WI38 (cell line): Measurements from ENCODE around the gene RBKS.

Experiments
- H3K4me3 ChIP-seq: 2 replicates; pipeline ENCODE4 v1.5.1; 2011; ENCODE audit warnings: low read depth, mild to moderate bottlenecking, control low read depth, low read length
- TF ChIP-seq, protein P1 (sequence below): IDR thresholded peaks from 2 replicates; pipeline ENCODE4 v1.5.1; 2012; ENCODE audit warnings: low read depth, mild to moderate bottlenecking, control low read depth, low read length

The RBKS gene

DNA sequence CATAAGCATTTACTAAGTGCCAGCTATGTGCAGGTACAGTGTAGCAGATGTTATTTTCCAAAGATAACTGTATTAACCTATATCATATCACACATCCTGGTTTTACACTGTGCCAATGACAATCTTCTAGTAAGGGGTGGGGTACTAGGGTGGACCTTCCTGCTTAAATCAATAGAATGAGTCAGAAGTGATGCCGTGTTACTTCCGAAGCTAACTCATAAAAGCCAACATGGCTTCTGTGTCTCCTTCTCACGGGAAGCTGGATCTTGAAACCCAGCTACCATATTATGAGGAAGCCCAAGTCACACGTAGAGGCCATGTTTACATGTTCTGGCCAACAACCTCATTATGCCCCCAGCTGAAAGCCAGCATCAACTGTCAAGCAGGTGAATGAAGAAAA is 59.5 kb downstream of the RBKS start:
- TF ChIP-seq, protein P1, sequence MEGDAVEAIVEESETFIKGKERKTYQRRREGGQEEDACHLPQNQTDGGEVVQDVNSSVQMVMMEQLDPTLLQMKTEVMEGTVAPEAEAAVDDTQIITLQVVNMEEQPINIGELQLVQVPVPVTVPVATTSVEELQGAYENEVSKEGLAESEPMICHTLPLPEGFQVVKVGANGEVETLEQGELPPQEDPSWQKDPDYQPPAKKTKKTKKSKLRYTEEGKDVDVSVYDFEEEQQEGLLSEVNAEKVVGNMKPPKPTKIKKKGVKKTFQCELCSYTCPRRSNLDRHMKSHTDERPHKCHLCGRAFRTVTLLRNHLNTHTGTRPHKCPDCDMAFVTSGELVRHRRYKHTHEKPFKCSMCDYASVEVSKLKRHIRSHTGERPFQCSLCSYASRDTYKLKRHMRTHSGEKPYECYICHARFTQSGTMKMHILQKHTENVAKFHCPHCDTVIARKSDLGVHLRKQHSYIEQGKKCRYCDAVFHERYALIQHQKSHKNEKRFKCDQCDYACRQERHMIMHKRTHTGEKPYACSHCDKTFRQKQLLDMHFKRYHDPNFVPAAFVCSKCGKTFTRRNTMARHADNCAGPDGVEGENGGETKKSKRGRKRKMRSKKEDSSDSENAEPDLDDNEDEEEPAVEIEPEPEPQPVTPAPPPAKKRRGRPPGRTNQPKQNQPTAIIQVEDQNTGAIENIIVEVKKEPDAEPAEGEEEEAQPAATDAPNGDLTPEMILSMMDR = no peak
- H3K4me3 ChIP-seq = no peak overlapping the region

- no peak overlapping the region for H3K4me3 ChIP-seq
- TF ChIP-seq, protein P1 = no peak
Measured at GRCh38 chr2:27829791-27830190, 60.4 kb downstream of the RBKS start.

DNA sequence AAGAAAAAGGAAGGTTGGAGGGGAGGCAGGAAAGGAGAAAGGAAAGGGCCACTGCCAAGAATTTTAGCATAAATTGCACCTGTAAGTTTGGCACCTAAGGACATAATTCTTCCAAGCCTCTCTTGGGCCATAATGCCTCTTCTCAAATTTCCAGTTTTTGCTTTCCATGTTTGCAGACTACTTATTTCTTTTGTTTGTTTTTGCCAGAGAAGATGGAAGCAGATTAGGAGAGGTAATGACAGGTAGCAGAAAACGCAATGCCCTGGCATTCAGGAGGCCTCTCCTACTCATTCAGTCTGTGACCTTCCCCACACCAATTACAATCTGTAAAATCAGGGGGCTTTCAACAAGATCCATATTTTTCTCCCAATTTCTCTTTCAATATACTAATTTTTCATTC is 61.9 kb downstream of the RBKS start:
- TF ChIP-seq, protein P1 = no peak
- no peak overlapping the region for H3K4me3 ChIP-seq

DNA sequence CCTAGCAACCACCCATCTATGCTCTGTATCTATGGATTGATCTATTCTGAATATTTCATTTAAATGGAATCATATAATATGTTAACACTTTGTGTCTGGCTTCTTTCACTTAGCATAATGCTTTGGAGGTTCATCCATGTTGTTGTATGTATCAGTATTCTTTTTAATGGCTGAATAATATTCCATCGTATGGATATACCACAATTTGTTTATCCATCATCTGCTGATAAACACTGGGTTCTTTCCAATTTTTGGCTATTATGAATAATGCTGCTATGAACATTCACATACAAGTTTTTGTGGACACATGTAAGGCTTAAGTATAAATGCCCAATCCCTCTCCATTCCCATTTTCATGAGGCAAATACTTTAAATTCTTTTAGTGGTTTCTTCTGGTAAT is 65.8 kb downstream of the RBKS start:
- no peak overlapping the region for H3K4me3 ChIP-seq
- TF ChIP-seq, protein P1 = no peak

- TF ChIP-seq, protein P1 = no peak
- no peak overlapping the region for H3K4me3 ChIP-seq
Measured at GRCh38 chr2:27823569-27823968, 66.6 kb downstream of the RBKS start.

- TF ChIP-seq, protein P1 = no peak
- H3K4me3 ChIP-seq = no peak overlapping the region
Measured at GRCh38 chr2:27823135-27823534, 67.1 kb downstream of the RBKS start.

- H3K4me3 ChIP-seq = no peak overlapping the region
Measured at GRCh38 chr2:27822049-27822448, 68.1 kb downstream of the RBKS start.

More at GRCh38 chr2:27822049-27822448, 68.1 kb downstream of the RBKS start:
- TF ChIP-seq, protein P1 = no peak
